ENCODE data around the gene TMEM235.
"Not testable (repeated sequence)": the region's sequence is repeated elsewhere in the genome, so short reads cannot be mapped to it uniquely, and the experiment has no call there.

Gene TMEM235

DNA sequence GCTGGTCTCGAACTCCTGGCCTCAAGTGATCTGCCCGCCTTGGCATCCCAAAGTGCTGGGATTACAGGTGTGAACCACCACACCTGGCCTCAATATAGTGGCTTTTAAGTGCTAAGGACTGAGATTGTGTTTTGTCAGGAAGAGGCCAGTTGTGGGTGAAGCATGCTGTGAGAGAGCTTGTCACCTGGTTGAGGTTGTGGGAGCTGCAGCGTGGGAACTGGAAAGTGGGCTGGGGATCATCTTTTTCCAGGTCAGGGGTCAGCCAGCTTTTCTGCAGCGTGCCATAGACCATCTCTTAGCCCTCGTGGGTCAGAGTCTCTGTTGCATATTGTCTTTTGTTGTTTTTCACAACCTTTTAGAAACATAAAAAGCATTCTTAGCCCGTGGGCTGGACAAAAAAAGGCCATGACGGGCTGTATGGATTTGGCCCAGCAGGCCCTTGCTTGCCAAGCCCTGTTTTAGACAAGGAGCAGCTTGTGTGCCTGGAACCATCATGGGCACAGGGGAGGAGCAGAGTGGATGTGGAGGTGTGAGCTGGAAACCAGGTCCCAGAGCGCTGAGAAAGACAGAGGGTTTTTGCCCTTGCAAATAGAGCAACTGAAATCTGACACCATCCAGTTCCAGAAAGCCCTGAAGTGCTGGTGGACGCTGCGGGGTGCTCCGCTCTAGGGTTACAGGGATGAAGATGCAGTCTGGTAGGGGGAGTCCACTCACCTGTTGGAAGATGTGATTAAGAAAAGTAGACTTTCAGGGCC lies 11.9 kb upstream of the TMEM235 start:
- DNase-seq: no peak

DNA sequence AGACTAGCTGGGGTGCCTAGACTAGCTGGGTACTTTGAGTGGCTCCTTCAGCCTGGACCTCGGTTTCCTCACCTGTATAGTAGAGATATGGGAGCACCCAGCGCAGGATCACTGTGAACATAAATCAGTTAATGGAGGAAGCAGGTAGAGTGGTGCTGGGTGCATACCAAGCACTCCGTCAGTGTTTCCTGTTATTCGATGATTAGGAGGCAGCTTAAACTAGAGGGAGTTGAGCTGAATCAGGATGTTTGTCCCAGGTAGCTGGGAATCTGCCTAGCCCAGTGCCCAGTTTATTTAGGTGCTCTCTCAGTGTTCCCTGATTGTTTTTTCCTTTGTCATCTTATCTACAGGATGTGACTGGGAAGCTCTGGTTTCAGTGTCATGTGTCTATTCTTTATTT lies 8.4 kb upstream of the TMEM235 start:
- DNase-seq: no peak

DNA sequence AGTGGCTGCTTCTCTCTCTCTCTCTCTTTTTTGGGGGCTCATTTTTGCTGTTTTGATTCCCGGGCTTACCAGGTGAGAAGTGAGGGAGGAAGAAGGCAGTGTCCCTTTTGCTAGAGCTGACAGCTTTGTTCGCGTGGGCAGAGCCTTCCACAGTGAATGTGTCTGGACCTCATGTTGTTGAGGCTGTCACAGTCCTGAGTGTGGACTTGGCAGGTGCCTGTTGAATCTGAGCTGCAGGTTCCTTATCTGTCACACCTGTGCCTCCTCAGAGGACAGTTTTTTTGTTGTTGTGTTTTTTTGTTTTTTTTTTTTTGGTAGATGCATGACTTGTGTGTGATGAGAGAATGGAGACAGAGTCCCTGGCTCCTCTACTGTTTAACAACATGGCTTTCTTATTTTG lies 7.7 kb upstream of the TMEM235 start:
- no peak for DNase-seq

- no peak for DNase-seq
Measured at GRCh38 chr17:78224231-78225087, 7.0 kb upstream of the TMEM235 start.

DNA sequence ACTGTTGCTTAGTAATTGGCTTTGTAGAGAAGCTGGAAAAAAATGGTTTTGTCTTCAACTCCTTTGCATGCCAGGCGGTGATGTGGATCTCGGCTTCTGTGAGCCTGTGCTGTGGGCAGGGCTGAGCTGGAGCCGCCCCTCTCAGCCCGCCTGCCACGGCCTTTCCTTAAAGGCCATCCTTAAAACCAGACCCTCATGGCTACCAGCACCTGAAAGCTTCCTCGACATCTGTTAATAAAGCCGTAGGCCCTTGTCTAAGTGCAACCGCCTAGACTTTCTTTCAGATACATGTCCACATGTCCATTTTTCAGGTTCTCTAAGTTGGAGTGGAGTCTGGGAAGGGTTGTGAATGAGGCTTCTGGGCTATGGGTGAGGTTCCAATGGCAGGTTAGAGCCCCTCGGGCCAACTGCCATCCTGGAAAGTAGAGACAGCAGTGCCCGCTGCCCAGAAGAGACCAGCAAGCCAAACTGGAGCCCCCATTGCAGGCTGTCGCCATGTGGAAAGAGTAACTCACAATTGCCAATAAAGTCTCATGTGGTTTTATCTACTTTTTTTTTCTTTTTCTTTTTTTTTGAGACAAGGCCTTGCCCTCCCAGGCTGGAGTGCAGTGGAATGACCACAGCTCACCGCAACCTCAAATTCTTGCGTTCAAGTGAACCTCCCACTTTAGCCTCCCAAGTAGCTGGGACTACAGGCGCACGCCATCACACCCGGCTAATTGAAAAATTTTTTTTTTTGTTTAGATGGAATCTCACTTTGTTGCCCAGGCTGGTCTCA lies 6.2 kb upstream of the TMEM235 start:
- no peak for DNase-seq

DNA sequence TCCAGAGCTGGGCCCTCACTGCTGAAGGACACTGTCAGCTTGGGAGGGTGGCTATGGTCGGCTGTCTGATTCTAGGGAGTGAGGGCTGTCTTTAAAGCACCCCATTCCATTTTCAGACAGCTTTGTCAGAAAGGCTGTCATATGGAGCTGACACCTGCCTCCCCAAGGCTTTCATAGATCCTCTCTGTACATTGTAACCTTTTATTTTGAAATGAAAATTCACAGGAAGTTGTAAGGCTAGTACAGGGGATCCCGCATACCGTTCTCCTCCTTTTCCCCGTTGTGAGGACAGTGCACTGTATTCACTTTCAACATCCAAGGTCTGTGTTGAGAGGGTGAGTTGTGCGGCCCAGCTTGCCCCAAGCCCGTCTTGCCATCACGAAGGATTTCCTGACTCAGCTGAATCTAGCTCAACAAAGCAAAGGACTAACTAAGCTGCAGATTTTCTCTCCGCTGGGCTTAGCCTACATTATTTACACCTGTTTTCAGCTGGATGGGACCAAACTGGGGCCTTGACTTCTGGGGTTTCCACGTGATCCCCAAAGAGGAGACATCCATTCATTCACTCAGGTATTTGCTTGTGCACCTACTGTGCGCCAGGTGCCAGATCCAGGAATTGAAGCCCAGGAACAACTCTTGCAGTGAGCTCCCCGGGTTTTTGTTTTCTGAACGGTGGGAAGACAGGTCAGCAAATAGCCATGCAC lies 5.2 kb upstream of the TMEM235 start:
- no peak for DNase-seq

DNA sequence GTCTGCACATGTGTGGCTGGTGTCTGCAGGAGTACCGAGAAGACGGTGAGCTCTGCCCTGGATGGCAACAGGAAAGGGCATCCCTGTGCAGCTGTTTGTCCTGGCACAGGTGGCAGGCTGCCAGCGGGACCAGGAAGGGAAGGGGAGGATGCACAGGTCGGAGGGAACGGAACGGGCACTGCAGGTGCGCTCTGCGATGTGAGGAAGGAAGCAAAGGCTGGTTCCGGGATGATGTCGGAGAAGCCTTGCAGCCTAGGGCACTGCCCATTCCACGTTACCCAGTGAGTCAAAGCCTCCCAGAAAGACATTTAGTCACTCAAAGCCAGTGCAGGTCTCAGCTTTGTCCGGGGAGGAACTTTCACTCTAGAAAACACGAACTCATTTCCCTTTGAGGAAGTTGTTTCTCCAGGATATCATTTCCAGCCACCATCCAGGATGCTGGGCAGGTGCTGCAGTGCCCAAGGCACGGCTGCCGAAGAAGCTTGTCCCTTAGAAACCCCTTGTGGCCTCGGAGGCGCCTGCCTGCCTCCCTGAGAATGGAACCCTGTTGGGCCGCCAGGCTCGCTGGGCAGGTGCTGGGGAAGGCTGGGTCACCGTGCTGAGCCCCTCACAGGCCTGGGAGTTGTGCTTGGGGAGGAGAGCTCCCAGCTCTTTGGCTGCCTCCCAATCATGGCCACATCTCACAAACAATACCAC lies 4.5 kb upstream of the TMEM235 start:
- no peak for DNase-seq

DNA sequence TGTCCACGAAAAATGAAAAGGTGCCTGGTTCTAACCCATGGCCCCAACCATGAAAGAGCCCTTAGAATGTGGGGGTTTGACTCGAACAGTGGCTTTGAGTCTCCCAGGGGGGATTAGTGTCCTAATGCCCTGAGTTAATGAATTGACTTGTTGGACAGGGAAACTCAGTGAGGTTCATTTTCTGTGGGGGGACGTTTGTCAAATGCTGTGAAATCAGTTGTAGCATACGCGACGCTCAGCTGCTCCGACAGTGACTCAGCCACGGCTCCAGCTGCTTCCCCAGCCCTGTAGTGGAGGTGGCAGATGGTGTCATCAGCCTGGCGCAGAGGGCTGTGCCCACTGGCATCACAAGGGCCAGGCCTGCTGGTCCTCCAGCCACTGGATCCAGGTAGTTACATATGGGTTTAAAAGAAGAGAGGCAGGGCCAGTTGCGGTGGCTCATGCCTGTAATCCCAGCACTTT lies 3.9 kb upstream of the TMEM235 start:
- DNase-seq: no peak

- DNase-seq: no peak
Measured at GRCh38 chr17:78228176-78228575, 3.3 kb upstream of the TMEM235 start.

GRCh38 chr17:78230252-78230962 lies 1.0 kb upstream of the TMEM235 start:
- DNase-seq: no peak

- DNase-seq: no peak
Measured at GRCh38 chr17:78231991-78232858, 794 bp downstream of the TMEM235 start.

DNA sequence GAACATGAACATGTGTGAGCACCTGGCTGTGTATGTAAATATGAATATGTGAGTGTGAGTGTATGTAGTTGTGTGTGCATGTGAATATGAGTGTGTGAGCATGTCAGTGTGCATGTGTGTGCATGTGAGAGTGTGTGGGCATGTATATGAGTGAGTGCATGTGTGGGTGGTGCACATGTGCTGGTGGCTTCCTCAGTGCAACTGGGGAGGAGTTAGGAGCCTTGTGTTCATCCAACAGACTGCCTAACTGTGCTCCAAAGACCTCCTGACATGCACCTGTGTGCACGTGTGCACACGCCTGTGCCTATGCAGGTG lies 1.4 kb downstream of the TMEM235 start:
- DNase-seq: no peak

GRCh38 chr17:78233678-78234077 lies 2.2 kb downstream of the TMEM235 start:
- DNase-seq: no peak

- no peak for DNase-seq
Measured at GRCh38 chr17:78234261-78234865, 2.9 kb downstream of the TMEM235 start.

DNA sequence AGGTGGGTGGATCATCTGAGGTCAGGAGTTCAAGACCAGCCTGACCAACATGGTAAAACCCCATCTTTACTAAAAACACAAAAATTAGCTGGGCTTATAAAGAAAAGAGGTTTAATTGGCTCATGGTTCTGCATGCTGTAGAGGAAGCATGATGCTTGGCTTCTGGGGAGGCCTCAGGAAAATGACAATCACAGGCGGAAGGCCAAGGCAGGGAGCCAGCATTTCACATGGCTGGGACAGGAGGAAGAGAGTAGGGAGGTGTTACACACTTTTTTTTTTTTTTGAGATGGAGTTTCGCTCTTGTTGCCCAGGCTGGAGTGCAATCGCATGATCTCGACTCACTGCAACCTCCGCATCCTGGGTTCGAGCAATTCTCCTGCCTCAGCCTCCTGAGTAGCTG lies 3.6 kb downstream of the TMEM235 start:
- DNase-seq: not testable (repeated sequence)

DNA sequence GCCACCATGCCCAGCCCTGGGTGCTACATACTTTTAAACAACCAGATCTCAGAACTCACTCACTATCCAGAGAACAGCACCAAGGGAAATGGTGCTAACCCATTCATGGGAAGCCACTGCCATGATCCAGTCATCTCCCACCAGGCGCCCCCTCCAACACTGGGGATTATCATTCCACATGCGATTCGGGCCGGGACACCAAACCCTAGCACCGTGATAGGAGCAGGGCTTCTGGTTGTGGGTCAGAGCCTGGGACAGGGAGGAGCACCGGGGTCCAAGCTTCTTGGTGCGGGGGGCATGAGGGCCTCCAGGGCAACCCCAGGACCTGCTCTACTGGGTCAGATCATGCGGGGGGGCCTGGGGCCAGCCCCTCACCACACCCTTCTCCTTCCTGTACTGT lies 4.5 kb downstream of the TMEM235 start:
- DNase-seq: no peak

- DNase-seq: no peak
Measured at GRCh38 chr17:78236362-78237127, 5.1 kb downstream of the TMEM235 start.

- no peak for DNase-seq
Measured at GRCh38 chr17:78237401-78238012, 6.1 kb downstream of the TMEM235 start.

All from fibroblast of skin of right quadriceps (primary cell).